Trophoblast cell (in vitro differentiated cells and primary cell): ENCODE measurements around the gene NHSL1. TPM values are rescaled to one million over a fixed set of nuclear protein-coding genes. Genes with fewer than 3 reads are reported as not detected.

Source experiments
- DNase-seq, 2 donors: peaks; one replicate each; pipeline ENCODE4 v3.0.0-alpha.2; 2016
- H2AFZ ChIP-seq: 2 replicates; pipeline ENCODE4 v1.6.1; 2013; ENCODE audit warnings: low read length, moderate library complexity, mild to moderate bottlenecking; ENCODE audit not compliant: insufficient read depth, poor library complexity
- H2AK5ac ChIP-seq: 2 replicates; pipeline ENCODE4 v1.6.1; 2013; ENCODE audit warnings: mild to moderate bottlenecking, low read length
- H2BK120ac ChIP-seq: 2 replicates; pipeline ENCODE4 v1.6.1; 2013; ENCODE audit warnings: low read length, mild to moderate bottlenecking, moderate library complexity; ENCODE audit not compliant: insufficient read depth, poor library complexity
- H2BK12ac ChIP-seq: 2 replicates; pipeline ENCODE4 v1.6.1; 2013; ENCODE audit warnings: mild to moderate bottlenecking, low read length, moderate library complexity
- H2BK5ac ChIP-seq: 2 replicates; pipeline ENCODE4 v1.6.1; 2013; ENCODE audit warnings: low read length, low read depth, moderate library complexity, mild to moderate bottlenecking; ENCODE audit not compliant: poor library complexity
- H3K14ac ChIP-seq: 2 replicates; pipeline ENCODE4 v1.6.1; 2013; ENCODE audit warnings: mild to moderate bottlenecking, low read length
- H3K18ac ChIP-seq: 2 replicates; pipeline ENCODE4 v1.6.1; 2013; ENCODE audit warnings: mild to moderate bottlenecking, low read length
- H3K23ac ChIP-seq: 2 replicates; pipeline ENCODE4 v1.6.1; 2013; ENCODE audit warnings: low read length
- H3K27ac ChIP-seq: 2 replicates; pipeline ENCODE4 v1.5.1; 2013; ENCODE audit warnings: low read depth, mild to moderate bottlenecking, inconsistent platforms, low read length, moderate library complexity
- H3K27me3 ChIP-seq: 2 replicates; pipeline ENCODE4 v1.6.1; 2013; ENCODE audit warnings: inconsistent platforms, mild to moderate bottlenecking, low read length, moderate library complexity; ENCODE audit not compliant: insufficient read depth
- H3K36me3 ChIP-seq, 2 experiments: 1 replicate in 1 of 2; 2 replicates in 1 of 2; pipeline ENCODE4 v1.6.1; 2013; ENCODE audit warnings: low read length in 2 of 2, mild to moderate bottlenecking in 2 of 2, moderate library complexity in 1 of 2; ENCODE audit not compliant: insufficient read depth in 2 of 2, control insufficient read depth in 1 of 2
- H3K4ac ChIP-seq: 2 replicates; pipeline ENCODE4 v1.6.1; 2013; ENCODE audit warnings: low read depth, mild to moderate bottlenecking, low read length, moderate library complexity
- H3K4me1 ChIP-seq, 2 experiments: 1 replicate in 1 of 2; 2 replicates in 1 of 2; pipeline ENCODE4 v1.6.1; 2013; ENCODE audit warnings: low read length in 2 of 2, mild to moderate bottlenecking in 2 of 2, moderate library complexity in 1 of 2; ENCODE audit not compliant: insufficient read depth in 2 of 2, control insufficient read depth in 1 of 2
- H3K4me2 ChIP-seq: 2 replicates; pipeline ENCODE4 v1.6.1; 2013; ENCODE audit warnings: inconsistent platforms, mild to moderate bottlenecking, low read length, moderate library complexity
- H3K4me3 ChIP-seq: 2 replicates; pipeline ENCODE4 v1.5.1; 2013; ENCODE audit warnings: mild to moderate bottlenecking, low read depth, low read length, inconsistent platforms
- H3K79me1 ChIP-seq: one replicate; pipeline ENCODE4 v1.6.1; 2013; ENCODE audit warnings: low read length
- H3K79me2 ChIP-seq: 2 replicates; pipeline ENCODE4 v1.6.1; 2013; ENCODE audit warnings: low read length, mild to moderate bottlenecking; ENCODE audit not compliant: control insufficient read depth, insufficient read depth, poor library complexity
- H3K9ac ChIP-seq: 2 replicates; pipeline ENCODE4 v1.6.1; 2013; ENCODE audit warnings: mild to moderate bottlenecking, low read length
- H3K9me3 ChIP-seq: 2 replicates; pipeline ENCODE4 v1.6.1; 2013; ENCODE audit warnings: low read depth, mild to moderate bottlenecking, control low read depth, inconsistent platforms, low read length; ENCODE audit not compliant: insufficient read depth
- H4K12ac ChIP-seq: 2 replicates; pipeline ENCODE4 v1.6.1; 2013; ENCODE audit warnings: low read depth, mild to moderate bottlenecking, low read length, moderate library complexity
- H4K8ac ChIP-seq: 2 replicates; pipeline ENCODE4 v1.6.1; 2013; ENCODE audit warnings: low read depth, mild to moderate bottlenecking, low read length, moderate library complexity
- H4K91ac ChIP-seq: one replicate; pipeline ENCODE4 v1.6.1; 2013; ENCODE audit warnings: low read depth, mild to moderate bottlenecking, low read length, moderate library complexity
- WGBS: extraction: QIAGEN DNeasy Blood & Tissue Kit; methylation state at CpG from one replicate; pipeline ENCODE4 v1.1.7; 2013; ENCODE audit warnings: missing lambda C conversion rate; ENCODE audit not compliant: insufficient read length, insufficient coverage; ENCODE audit errors: extremely low coverage; 5-methylcytosine and 5-hydroxymethylcytosine counted together
- polyA plus RNA-seq: library from polyadenylated mRNA; stranded (reverse); fragments of 200-250 nt; gene quantifications from 2 replicates; pipeline ENCODE4 v1.2.3, GENCODE V29; 2013

Gene NHSL1, protein sequence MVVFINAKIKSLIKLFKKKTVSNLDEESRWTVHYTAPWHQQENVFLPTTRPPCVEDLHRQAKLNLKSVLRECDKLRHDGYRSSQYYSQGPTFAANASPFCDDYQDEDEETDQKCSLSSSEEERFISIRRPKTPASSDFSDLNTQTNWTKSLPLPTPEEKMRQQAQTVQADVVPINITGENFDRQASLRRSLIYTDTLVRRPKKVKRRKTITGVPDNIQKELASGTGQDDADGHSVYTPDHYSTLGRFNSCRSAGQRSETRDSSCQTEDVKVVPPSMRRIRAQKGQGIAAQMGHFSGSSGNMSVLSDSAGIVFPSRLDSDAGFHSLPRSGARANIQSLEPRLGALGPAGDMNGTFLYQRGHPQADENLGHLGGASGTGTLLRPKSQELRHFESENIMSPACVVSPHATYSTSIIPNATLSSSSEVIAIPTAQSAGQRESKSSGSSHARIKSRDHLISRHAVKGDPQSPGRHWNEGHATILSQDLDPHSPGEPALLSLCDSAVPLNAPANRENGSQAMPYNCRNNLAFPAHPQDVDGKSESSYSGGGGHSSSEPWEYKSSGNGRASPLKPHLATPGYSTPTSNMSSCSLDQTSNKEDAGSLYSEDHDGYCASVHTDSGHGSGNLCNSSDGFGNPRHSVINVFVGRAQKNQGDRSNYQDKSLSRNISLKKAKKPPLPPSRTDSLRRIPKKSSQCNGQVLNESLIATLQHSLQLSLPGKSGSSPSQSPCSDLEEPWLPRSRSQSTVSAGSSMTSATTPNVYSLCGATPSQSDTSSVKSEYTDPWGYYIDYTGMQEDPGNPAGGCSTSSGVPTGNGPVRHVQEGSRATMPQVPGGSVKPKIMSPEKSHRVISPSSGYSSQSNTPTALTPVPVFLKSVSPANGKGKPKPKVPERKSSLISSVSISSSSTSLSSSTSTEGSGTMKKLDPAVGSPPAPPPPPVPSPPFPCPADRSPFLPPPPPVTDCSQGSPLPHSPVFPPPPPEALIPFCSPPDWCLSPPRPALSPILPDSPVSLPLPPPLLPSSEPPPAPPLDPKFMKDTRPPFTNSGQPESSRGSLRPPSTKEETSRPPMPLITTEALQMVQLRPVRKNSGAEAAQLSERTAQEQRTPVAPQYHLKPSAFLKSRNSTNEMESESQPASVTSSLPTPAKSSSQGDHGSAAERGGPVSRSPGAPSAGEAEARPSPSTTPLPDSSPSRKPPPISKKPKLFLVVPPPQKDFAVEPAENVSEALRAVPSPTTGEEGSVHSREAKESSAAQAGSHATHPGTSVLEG (N-terminal part only)
- 42.0 and 43.5 TPM in 2 replicates for polyA plus RNA-seq

DNA sequence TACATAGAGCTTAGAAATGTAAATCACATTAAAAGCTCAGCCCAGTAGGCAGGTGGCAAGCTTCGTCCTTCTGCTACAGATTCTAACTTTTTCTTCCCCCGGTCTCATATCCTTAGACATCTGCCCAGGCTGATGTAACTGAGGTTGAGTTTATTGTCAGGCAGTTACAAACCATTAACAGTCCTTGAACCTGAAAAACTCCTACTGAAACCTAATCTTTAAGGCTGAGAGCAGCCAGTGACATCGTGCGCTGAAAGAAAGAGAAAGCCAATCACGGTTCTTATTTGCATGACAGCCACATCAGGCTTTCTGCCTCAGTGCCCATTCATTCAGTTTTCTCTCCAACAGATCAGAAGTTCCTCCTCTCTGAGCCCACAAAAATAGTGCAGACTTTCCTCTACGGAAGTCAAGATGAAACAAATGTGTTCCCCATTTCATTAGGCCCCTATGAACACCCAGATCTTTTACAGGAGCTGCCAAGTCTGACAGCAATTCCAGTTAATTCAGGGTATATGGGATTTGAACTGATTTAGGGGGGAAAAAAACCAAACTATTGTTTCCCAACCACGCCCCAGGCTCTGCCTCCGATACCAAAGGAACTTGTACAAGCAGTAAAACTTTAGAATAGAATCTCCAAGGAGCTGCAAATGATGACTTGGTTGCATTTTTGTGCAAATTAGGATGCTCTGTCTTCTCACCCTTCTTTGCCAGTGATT, at the start of gene NHSL1:
TSS of gene NHSL1 (minus strand) at position 192 of the 716 bp plus-strand sequence. CDS start 204 bp downstream, outside the sequence.
- WGBS, result no CpG with 5 or more reads among the region's 8 CpGs
- no peak within 1 kb of the TSS for H4K91ac ChIP-seq
- H3K36me3 ChIP-seq, result no peaks in the 10 kb centered on the region
- no peak within 1 kb of the TSS for H2AFZ ChIP-seq
- H2AK5ac ChIP-seq, result no peak within 1 kb of the TSS
- no peaks in the 10 kb centered on the region for H3K27me3 ChIP-seq
- H2BK12ac ChIP-seq, result no peak within 1 kb of the TSS
- H3K23ac ChIP-seq, result no peak within 1 kb of the TSS
- H3K27ac ChIP-seq, result no peak within 1 kb of the TSS
- H3K9ac ChIP-seq, result no peak within 1 kb of the TSS
- no peak within 1 kb of the TSS for H3K14ac ChIP-seq
- H3K4me1 ChIP-seq, result peaks cover 0 to 5% of the 10 kb centered on the region in 2 experiments
- H4K8ac ChIP-seq, result no peak within 1 kb of the TSS
- no peak within 1 kb of the TSS for H2BK120ac ChIP-seq
- no peak within 1 kb of the TSS for H3K18ac ChIP-seq
- H2BK5ac ChIP-seq, result no peak within 1 kb of the TSS
- peak within 1 kb of the TSS; percentile 42 for H3K4ac ChIP-seq
- no peak within 1 kb of the TSS for H4K12ac ChIP-seq
- no peaks in the 10 kb centered on the region for H3K9me3 ChIP-seq
- DNase-seq, result no peak
- H3K79me1 ChIP-seq, result no peaks in the 10 kb centered on the region
- no peaks in the 10 kb centered on the region for H3K79me2 ChIP-seq
- no peak within 1 kb of the TSS for H3K4me3 ChIP-seq
- peak within 1 kb of the TSS; percentile 41 for H3K4me2 ChIP-seq

- no peak overlapping the region for H3K4me2 ChIP-seq
- no peak overlapping the region for H3K27ac ChIP-seq
- H3K79me2 ChIP-seq, result peaks cover 5% of the 10 kb centered on the region
- no peak overlapping the region for H4K91ac ChIP-seq
- no peak overlapping the region for H3K4me3 ChIP-seq
- no peaks in the 10 kb centered on the region for H3K9me3 ChIP-seq
- no peaks in the 10 kb centered on the region for H3K27me3 ChIP-seq
- H3K4me1 ChIP-seq, result peaks cover 11 to 15% of the 10 kb centered on the region in 2 experiments
- H3K79me1 ChIP-seq, result peaks cover 2% of the 10 kb centered on the region
- H2BK120ac ChIP-seq, result no peak overlapping the region
- H4K8ac ChIP-seq, result no peak overlapping the region
- no peak overlapping the region for H3K4ac ChIP-seq
- H3K18ac ChIP-seq, result no peak overlapping the region
- H2BK12ac ChIP-seq, result no peak overlapping the region
- no peak overlapping the region for H3K23ac ChIP-seq
- no peak overlapping the region for H2BK5ac ChIP-seq
- no peak overlapping the region for H3K9ac ChIP-seq
- no peak overlapping the region for H4K12ac ChIP-seq
- H3K36me3 ChIP-seq, result no peaks in the 10 kb centered on the region
- WGBS, result no CpG with 5 or more reads among the region's 5 CpGs
- H2AK5ac ChIP-seq, result no peak overlapping the region
- no peak overlapping the region for H2AFZ ChIP-seq
- no peak overlapping the region for H3K14ac ChIP-seq
- no peak for DNase-seq
Observed at GRCh38 chr6:138546733-138547185, 47.5 kb upstream of the NHSL1 start.

DNA sequence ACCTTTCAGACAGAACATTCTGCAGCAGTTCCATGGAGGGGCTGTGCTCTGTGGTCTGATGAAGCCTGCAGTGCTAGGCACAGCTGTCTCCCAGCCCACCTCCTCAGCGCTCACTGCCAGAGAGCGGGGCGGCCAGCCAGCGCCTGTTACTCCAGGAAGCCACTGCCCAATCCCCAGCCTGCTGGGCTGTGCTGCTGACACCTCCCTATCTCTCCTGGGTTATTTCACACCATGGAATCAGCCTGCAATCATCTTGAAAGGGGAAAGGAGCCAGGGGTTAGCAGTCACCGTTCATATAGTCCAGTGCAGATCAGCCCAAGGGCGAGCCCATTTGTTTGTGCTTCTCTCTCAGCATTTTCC, 46.3 kb upstream of the NHSL1 start:
- peaks cover 12 to 19% of the 10 kb centered on the region in 2 experiments for H3K4me1 ChIP-seq
- peak overlapping the region; percentile 5 for H3K18ac ChIP-seq
- DNase-seq, result no peak
- H2AK5ac ChIP-seq, result no peak overlapping the region
- no peak overlapping the region for H4K91ac ChIP-seq
- no peak overlapping the region for H2BK12ac ChIP-seq
- no peak overlapping the region for H4K12ac ChIP-seq
- no peak overlapping the region for H2BK120ac ChIP-seq
- H3K27me3 ChIP-seq, result no peaks in the 10 kb centered on the region
- WGBS, result no CpG with 5 or more reads among the region's 6 CpGs
- peaks cover 3% of the 10 kb centered on the region for H3K79me2 ChIP-seq
- no peak overlapping the region for H3K23ac ChIP-seq
- H3K9me3 ChIP-seq, result no peaks in the 10 kb centered on the region
- H3K79me1 ChIP-seq, result peaks cover 2% of the 10 kb centered on the region
- H3K36me3 ChIP-seq, result no peaks in the 10 kb centered on the region
- no peak overlapping the region for H4K8ac ChIP-seq
- peak overlapping the region; percentile 2 for H3K4me3 ChIP-seq
- no peak overlapping the region for H3K14ac ChIP-seq
- H3K9ac ChIP-seq, result peak overlapping the region; percentile 32
- no peak overlapping the region for H2BK5ac ChIP-seq
- peak overlapping the region; percentile 21 for H3K4me2 ChIP-seq
- H2AFZ ChIP-seq, result no peak overlapping the region
- H3K4ac ChIP-seq, result no peak overlapping the region
- H3K27ac ChIP-seq, result no peak overlapping the region
